Choroid plexus epithelial cell (primary cell): ENCODE measurements around the gene HOXA10.

Experiments
- DNase-seq: peaks from one replicate; pipeline ENCODE4 v3.0.0-alpha.2; 2010; ENCODE audit warnings: low read depth
- H3K4me3 ChIP-seq: 2 replicates; pipeline ENCODE4 v1.5.1; 2011; ENCODE audit warnings: low read depth, mild to moderate bottlenecking, control low read depth, low read length, moderate library complexity
- TF ChIP-seq, protein P1 (sequence below): conservative IDR thresholded peaks from 2 replicates; pipeline ENCODE4 v1.5.1; 2011; ENCODE audit warnings: low read depth, mild to moderate bottlenecking, control low read depth, inconsistent platforms, low read length, moderate library complexity

Gene HOXA10

GRCh38 chr7:27153526-27153925 is 20.6 kb downstream of the HOXA10 start:
- no peak for DNase-seq
- TF ChIP-seq, protein P1, sequence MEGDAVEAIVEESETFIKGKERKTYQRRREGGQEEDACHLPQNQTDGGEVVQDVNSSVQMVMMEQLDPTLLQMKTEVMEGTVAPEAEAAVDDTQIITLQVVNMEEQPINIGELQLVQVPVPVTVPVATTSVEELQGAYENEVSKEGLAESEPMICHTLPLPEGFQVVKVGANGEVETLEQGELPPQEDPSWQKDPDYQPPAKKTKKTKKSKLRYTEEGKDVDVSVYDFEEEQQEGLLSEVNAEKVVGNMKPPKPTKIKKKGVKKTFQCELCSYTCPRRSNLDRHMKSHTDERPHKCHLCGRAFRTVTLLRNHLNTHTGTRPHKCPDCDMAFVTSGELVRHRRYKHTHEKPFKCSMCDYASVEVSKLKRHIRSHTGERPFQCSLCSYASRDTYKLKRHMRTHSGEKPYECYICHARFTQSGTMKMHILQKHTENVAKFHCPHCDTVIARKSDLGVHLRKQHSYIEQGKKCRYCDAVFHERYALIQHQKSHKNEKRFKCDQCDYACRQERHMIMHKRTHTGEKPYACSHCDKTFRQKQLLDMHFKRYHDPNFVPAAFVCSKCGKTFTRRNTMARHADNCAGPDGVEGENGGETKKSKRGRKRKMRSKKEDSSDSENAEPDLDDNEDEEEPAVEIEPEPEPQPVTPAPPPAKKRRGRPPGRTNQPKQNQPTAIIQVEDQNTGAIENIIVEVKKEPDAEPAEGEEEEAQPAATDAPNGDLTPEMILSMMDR = no peak
- H3K4me3 ChIP-seq = no peak overlapping the region

DNA sequence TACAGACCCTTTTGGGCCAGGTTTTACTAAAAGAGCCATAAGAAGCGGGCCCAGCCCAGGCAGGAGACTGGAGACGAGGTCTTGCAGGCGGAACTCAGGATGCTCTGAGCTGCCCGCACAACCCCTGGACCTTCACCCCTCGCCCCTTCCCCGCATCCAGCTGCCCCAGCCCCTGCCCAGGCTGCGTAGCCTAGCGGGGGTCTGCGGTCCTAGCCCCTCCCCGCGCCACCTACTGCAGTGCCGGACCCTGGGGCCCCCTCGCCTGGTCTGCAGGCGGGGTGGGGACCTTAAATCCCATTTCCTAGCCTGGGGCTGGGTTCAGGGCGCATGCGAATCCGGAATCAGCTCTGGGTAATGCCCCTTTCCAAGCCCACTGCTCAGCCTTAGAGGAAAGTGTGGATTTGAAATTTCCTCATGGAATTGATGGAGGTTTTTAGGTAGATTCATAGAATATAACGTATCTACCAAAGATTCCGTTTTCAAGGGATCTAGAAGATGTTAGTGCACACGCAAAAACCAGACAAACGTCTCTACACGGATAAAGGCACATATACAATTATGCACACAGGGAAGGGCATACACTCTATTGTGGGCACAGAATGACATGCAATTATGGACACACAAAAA is 21.2 kb downstream of the HOXA10 start:
- H3K4me3 ChIP-seq = no peak overlapping the region
- DNase-seq = no peak
- TF ChIP-seq, protein P1 = no peak

DNA sequence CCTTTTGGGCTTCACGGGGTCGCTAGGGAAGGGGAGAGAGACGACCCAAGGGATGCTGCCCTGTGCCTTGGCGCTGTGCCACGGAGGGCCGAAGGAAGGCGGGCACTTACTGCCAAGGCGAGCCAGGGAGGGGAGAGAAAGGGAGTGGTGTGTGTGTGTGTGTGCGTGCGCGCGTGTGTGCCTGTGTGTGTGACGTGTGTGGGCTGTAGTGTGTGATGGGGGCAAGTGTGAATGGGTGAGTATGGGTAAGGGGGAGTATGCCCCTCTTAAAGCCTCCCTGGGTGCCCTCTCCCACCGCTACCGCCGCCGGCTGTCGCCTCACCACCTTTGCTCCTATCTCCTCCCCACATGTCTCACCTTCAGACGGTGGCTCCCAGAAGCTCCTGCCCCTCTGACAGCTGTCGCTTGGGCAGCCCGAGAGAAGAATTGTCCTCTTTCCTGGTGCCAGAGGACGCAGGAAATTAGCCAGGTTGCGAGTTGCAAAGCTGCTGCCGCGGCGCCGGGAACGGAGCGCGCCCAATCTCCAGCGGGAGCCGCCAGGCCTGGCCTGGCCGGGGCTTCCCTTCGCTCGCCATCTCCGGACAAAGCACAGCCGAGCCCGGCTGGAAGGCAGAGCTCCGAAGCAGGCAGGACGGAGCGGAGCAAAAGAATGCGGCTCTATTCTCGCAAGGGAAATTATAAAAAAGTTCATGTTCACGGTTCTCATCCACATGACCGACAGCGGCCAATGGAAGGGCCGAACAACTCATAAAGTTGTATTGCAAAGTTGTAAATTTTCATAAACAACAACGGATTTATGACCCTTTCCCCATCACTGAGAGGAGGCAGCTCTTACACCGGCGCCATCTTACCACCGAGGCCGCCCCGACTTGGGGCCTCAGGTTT is 21.9 kb downstream of the HOXA10 start, which contains the start of gene HOXA3:
TSS of gene HOXA3 (minus strand) at position 653 of the 885 bp plus-strand sequence. CDS start 41,943 bp downstream, outside the sequence.
- no peak within 1 kb of the TSS for H3K4me3 ChIP-seq
- DNase-seq = no peak
- TF ChIP-seq, protein P1 = no peak

DNA sequence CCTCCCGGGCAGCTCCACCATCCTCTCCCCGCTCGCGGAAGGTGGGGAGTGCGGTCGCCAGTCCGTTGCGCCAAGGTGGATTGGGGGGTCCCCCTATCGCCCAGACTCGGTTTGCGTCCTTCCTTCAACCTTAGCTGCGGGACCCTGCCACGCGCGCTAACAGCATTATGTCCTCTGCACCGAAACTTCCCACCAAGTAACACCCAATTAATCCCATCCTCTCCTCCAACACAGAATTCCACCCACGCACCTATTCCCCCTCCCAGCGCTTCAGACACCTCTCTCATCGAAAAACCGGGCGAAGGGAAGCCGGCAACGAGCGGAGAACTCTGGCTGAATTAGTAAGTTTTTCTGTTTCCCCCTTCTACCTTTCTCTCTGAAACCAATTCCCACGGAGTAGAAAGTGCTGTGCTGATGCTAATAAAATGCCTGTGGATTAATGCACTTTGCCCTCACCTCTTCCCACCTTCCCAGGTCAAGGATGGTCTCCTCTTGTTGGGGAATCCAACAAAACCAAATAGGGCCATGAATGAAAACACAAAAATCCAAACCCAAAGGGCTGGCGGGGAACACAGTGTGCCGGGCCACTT is 22.7 kb downstream of the HOXA10 start:
- no peak overlapping the region for H3K4me3 ChIP-seq
- TF ChIP-seq, protein P1 = no peak
- no peak for DNase-seq

GRCh38 chr7:27150568-27151340 is 23.4 kb downstream of the HOXA10 start:
- DNase-seq = peak; percentile 57
- no peak overlapping the region for H3K4me3 ChIP-seq
- TF ChIP-seq, protein P1 = peak; percentile 57

DNA sequence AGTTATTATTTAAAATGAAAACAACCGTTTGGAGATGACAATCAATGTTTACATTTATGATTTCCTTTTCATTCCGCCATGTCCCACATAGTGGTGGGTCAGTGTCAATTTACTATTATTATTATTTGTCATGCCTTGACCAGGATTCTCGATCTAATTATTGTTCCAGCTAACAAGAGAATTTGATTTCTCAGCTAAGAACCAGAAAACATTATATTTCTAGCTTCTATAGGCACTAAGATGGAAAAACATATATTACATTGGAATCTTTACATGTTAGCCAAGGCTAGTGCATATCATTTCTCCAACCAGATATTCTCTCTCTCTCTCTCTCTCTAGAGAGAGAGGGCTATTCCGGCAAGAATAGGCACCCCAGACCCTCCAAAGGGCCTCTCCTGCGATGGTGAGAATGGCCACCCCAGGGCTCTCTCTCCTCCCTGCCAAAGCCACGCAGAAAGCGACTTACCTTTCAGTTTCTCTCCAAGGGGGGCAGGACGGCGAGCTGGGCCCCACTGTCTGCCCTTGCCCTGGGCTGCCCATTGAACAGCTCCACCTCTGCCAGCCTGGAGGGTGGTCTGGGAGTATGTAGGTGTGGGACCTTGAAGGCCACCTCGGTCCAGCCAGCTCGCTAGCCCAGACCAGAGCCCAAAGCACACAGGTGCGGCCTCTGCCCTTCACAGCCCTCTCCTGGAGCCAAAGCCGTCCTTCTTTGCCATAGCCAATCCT is 24.1 kb downstream of the HOXA10 start:
- TF ChIP-seq, protein P1 = no peak
- H3K4me3 ChIP-seq = no peak overlapping the region
- no peak for DNase-seq
